ENCODE data around the gene FOXF2. TPM values are rescaled to one million over a fixed set of nuclear protein-coding genes. Genes with fewer than 3 reads are reported as not detected.

Gene FOXF2
- total and polyA plus RNA-seq, 2 of the 4 experiments (the other 2 are of a cell fraction) = 2.5 to 16.3 TPM

DNA sequence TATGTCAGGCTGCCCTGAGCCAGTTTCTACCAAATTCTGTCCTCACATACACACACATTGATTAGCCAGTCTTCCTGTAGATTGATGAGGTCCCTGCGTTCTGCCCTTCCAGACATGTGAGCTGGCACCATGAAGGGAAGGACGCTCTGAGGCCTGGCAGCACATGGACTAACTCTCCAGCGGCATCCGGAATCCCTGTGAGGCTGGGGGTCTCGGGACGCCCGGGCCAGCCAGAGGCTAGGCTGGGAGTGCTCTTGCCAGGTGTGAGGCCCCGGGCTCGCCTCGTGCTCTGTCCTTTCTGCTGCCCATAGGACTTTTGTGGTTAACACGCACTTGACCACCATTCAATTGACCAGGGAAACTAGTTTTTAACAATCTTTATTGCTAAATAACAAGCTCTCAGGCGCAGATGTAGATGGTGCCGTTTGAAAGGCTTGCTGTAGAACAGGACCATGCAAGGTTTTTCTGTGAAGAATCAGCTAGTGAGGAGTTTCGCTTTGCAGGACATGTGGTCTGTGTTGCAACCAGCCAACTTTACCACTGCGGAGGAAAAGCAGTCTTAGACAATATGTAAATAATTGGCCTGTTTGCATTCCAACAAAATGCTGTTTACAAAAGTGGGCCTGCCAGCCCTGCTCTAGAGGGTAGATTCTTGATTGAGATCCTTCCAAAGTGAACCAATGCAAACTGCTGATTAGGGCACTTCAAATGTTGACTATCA is 29.3 kb downstream of the FOXF2 start (continued):
- TF ChIP-seq FOS (IDR thresholded peaks at IDR 0.05; ENCODE audit: low read depth, low read length) = no peak

GRCh38 chr6:1420382-1420781 is 31.0 kb downstream of the FOXF2 start:
- WGBS, 2 experiments (ENCODE audit: extremely low coverage in 2 of 2, insufficient read length in 1 of 2) = no CpG with 5 or more reads among the region's 1 CpG
- TF ChIP-seq NFE2L2 (IDR thresholded peaks at IDR 0.05; ENCODE audit: low read depth, low read length) (no peak), CTCF (conservative IDR thresholded peaks at IDR 0.05; ENCODE audit: low read depth, low read length) (no peak), FOS (IDR thresholded peaks at IDR 0.05; ENCODE audit: low read depth, low read length) (no peak), MAZ (IDR thresholded peaks at IDR 0.05; ENCODE audit: borderline replicate concordance, low read depth, low read length) (no peak), USF2 (IDR thresholded peaks at IDR 0.05; ENCODE audit: low read depth, low read length) (no peak), MAFK (IDR thresholded peaks at IDR 0.05; ENCODE audit: low read depth, low read length) (no peak), MXI1 (IDR thresholded peaks at IDR 0.05; ENCODE audit: borderline replicate concordance, low read depth, low read length) (no peak), RCOR1 (IDR thresholded peaks at IDR 0.05; ENCODE audit: insufficient replicate concordance, low read length) (no peak), CHD1 (IDR thresholded peaks at IDR 0.05; ENCODE audit: low read depth, low read length) (no peak), SMC3 (IDR thresholded peaks at IDR 0.05; ENCODE audit: low read depth, low read length) (no peak), POLR2A (IDR thresholded peaks at IDR 0.05; ENCODE audit: low read depth, low read length) (no peak), RAD21 (IDR thresholded peaks at IDR 0.05; ENCODE audit: low read length) (no peak), CEBPB (IDR thresholded peaks at IDR 0.05; ENCODE audit: low read depth, low read length) (no peak)
- TF ChIP-seq, protein P1, sequence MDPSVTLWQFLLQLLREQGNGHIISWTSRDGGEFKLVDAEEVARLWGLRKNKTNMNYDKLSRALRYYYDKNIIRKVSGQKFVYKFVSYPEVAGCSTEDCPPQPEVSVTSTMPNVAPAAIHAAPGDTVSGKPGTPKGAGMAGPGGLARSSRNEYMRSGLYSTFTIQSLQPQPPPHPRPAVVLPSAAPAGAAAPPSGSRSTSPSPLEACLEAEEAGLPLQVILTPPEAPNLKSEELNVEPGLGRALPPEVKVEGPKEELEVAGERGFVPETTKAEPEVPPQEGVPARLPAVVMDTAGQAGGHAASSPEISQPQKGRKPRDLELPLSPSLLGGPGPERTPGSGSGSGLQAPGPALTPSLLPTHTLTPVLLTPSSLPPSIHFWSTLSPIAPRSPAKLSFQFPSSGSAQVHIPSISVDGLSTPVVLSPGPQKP (IDR thresholded peaks at IDR 0.05; ENCODE audit: borderline replicate concordance, low read depth, low read length) = no peak
- H2BK5ac ChIP-seq (ENCODE audit: low read depth, low read length, poor library complexity, severe bottlenecking) = no peak overlapping the region
- H3K9me3 ChIP-seq (ENCODE audit: control insufficient read depth, insufficient read depth, low read length) = no peaks in the 10 kb centered on the region
- no peak overlapping the region for H2BK15ac ChIP-seq (ENCODE audit: low read depth, low read length)
- DNase-seq (no peak), ATAC-seq (ENCODE audit: low read depth) (no peak)
- H3K4me3 ChIP-seq (ENCODE audit: insufficient read depth, low read depth, low read length) = no peak overlapping the region
- H2AFZ ChIP-seq (replicated peaks; ENCODE audit: low read length, poor library complexity) = no peak overlapping the region
- no peaks in the 10 kb centered on the region for H4K20me1 ChIP-seq (ENCODE audit: insufficient read depth, low read length)
- H2AK9ac ChIP-seq (replicated peaks; ENCODE audit: low read depth, low read length, poor library complexity) = no peak overlapping the region
- H3K23ac ChIP-seq (ENCODE audit: low read depth, low read length) = no peak overlapping the region
- H3K79me1 ChIP-seq (ENCODE audit: low read depth in 1 of 2, low read length in 2 of 2) = no peaks in the 10 kb centered on the region
- H2BK20ac ChIP-seq (ENCODE audit: low read depth, low read length) = no peak overlapping the region
- H3K56ac ChIP-seq (ENCODE audit: extremely low read depth, insufficient read depth, low read length) = no peak overlapping the region
- H2AK5ac ChIP-seq (ENCODE audit: low read depth, low read length) = no peak overlapping the region
- no peaks in the 10 kb centered on the region for H3K9me1 ChIP-seq (ENCODE audit: insufficient read depth, low read length)
- H4K8ac ChIP-seq (ENCODE audit: low read depth in 2 of 2, low read length in 2 of 2) = no peak overlapping the region
- no peak overlapping the region for H3K4me2 ChIP-seq (ENCODE audit: low read depth, low read length)
- ChIA-PET POLR2A (ENCODE audit: unreplicated experiment) (no interaction called here), CTCF (no interaction called here)
- no peak overlapping the region for H4K5ac ChIP-seq (ENCODE audit: low read depth, low read length)
- dilution Hi-C loops (cut with HindIII; ENCODE audit: low sequenced_read_pairs, unreplicated experiment) (no loop called here), in situ Hi-C loops (cut with MboI; ENCODE audit: low sequenced_read_pairs) (no loop called here), intact Hi-C loops (cut with micrococcal nuclease) (no loop called here)
- BruUV-seq (replicated peaks) = no TSS peak
- no peaks in the 10 kb centered on the region for H3K36me3 ChIP-seq (ENCODE audit: control insufficient read depth, insufficient read depth, low read length)
- H4K91ac ChIP-seq (ENCODE audit: insufficient read depth, low read depth, low read length) = no peak overlapping the region
- H3K27me3 ChIP-seq (ENCODE audit: control insufficient read depth, insufficient read depth, low read length) = no peaks in the 10 kb centered on the region
- H3K9ac ChIP-seq (ENCODE audit: low read depth, low read length) = no peak overlapping the region
- peaks cover 9% of the 10 kb centered on the region for H3K4me1 ChIP-seq (ENCODE audit: control insufficient read depth, insufficient read depth, low read length)
- H3K4ac ChIP-seq (ENCODE audit: low read depth, low read length) = no peak overlapping the region
- H3K14ac ChIP-seq (replicated peaks; ENCODE audit: low read depth, low read length) = no peak overlapping the region
- no peak overlapping the region for H2BK120ac ChIP-seq (ENCODE audit: low read depth, low read length)
- no peak overlapping the region for H3K27ac ChIP-seq (ENCODE audit: insufficient read depth, low read length)
- no peak overlapping the region for H3K18ac ChIP-seq (ENCODE audit: low read depth, low read length)

Measured in IMR-90 (cell line).